Glutamatergic neuron (in vitro differentiated cells): Measurements from ENCODE around the gene BASP1. TPM values are rescaled to one million over a fixed set of nuclear protein-coding genes. Genes with fewer than 3 reads are reported as not detected.

Source experiments
- DNase-seq: peaks from one replicate; pipeline ENCODE4 v3.0.0; 2022
- H3K27ac Mint-ChIP-seq: one replicate; pipeline ENCODE4 v1.8.0; 2020; ENCODE audit warnings: mild to moderate bottlenecking, mixed read lengths, inconsistent platforms; ENCODE audit not compliant: unreplicated experiment
- H3K27me3 Mint-ChIP-seq: one replicate; pipeline ENCODE4 v1.8.0; 2020; ENCODE audit warnings: mild to moderate bottlenecking, moderate library complexity, mixed read lengths, inconsistent platforms; ENCODE audit not compliant: unreplicated experiment
- H3K36me3 Mint-ChIP-seq: one replicate; pipeline ENCODE4 v1.8.0; 2020; ENCODE audit warnings: mild to moderate bottlenecking, mixed read lengths, inconsistent platforms; ENCODE audit not compliant: unreplicated experiment
- H3K4me1 Mint-ChIP-seq: one replicate; pipeline ENCODE4 v1.8.0; 2020; ENCODE audit warnings: mild to moderate bottlenecking, low read depth, mixed read lengths, inconsistent platforms; ENCODE audit not compliant: unreplicated experiment
- H3K4me3 Mint-ChIP-seq: one replicate; pipeline ENCODE4 v1.8.0; 2020; ENCODE audit warnings: mild to moderate bottlenecking, mixed read lengths, inconsistent platforms; ENCODE audit not compliant: unreplicated experiment
- H3K9me3 Mint-ChIP-seq: one replicate; pipeline ENCODE4 v1.8.0; 2020; ENCODE audit warnings: mild to moderate bottlenecking, moderate library complexity, mixed read lengths, inconsistent platforms; ENCODE audit not compliant: unreplicated experiment
- total RNA-seq: library from RNA; stranded (reverse); fragmentation: NEBNext Ultra II Directional; extraction: Animal tissue kit (Norgen Biotek cat#: 25700); gene quantifications from one replicate; pipeline ENCODE4 v1.2.1, GENCODE V29; 2021; ENCODE audit not compliant: unreplicated experiment
- TF ChIP-seq, protein P1 (sequence below): fragments of 200-600 bp; sonication (generic); IDR thresholded peaks from one replicate; pipeline ENCODE4 v1.5.0; 2021; ENCODE audit not compliant: partially characterized antibody, unreplicated experiment

BASP1 gene
- total RNA-seq, 1 donor from 2014 or later: 832 TPM

DNA sequence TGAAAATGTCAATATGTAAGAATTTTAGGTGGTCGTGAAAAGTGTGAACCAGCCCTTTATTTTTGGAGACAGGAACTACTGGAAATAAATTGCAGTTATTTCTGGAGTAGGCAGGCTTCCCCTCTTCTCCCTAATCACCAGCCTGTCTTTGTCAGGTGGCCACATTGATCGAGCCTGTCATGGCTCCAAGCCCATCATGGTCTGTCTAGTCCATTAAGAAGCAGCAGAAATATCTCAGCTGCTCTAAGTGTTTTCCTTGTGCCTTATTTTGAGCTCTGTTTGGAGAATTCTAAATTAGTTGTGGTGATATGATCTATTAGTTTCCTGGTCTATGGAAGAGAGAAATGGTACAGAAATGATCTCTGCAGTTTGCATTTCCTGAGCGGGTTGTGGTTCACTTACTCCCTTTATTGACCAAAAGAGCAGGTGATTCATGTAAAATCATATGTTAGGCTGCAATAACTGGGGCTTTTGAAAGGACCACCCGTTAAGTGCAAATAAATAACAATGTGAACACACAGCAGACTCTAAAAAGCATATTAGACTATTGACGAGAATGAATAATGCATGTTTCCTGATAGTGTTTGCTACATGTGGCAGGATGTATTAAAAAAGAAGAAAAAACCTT lies 42.3 kb downstream of the BASP1 start:
- Mint-ChIP-seq H3K27ac (peak overlapping the region; percentile 89), H3K4me1 (peaks cover 79% of the 10 kb centered on the region), H3K36me3 (peaks cover 12% of the 10 kb centered on the region), H3K9me3 (peaks cover 23% of the 10 kb centered on the region), H3K4me3 (peak overlapping the region; percentile 66), H3K27me3 (peaks cover 26% of the 10 kb centered on the region)
- DNase-seq: no peak
- TF ChIP-seq, protein P1, sequence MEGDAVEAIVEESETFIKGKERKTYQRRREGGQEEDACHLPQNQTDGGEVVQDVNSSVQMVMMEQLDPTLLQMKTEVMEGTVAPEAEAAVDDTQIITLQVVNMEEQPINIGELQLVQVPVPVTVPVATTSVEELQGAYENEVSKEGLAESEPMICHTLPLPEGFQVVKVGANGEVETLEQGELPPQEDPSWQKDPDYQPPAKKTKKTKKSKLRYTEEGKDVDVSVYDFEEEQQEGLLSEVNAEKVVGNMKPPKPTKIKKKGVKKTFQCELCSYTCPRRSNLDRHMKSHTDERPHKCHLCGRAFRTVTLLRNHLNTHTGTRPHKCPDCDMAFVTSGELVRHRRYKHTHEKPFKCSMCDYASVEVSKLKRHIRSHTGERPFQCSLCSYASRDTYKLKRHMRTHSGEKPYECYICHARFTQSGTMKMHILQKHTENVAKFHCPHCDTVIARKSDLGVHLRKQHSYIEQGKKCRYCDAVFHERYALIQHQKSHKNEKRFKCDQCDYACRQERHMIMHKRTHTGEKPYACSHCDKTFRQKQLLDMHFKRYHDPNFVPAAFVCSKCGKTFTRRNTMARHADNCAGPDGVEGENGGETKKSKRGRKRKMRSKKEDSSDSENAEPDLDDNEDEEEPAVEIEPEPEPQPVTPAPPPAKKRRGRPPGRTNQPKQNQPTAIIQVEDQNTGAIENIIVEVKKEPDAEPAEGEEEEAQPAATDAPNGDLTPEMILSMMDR: no peak

DNA sequence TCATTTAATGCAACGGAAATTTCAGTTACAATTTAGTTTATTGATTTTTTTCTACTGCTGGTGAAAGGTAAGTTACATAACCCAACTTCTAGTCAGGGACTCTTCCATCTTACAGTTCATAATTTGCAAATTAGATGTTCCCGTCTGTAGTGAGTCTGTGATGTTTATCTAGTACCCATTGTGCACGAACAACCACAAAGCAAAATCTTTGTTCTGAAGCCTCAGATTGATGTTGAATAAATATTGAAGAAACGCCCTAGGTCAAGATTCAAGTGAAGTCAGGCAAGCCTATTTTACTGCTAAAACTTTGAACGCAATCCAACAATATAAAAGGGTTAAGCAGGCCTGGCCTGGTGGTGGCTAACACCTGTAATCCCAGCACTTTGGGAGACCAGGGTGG lies 43.1 kb downstream of the BASP1 start:
- Mint-ChIP-seq H3K36me3 (peaks cover 12% of the 10 kb centered on the region), H3K9me3 (peaks cover 22% of the 10 kb centered on the region), H3K27me3 (peaks cover 24% of the 10 kb centered on the region), H3K27ac (peak overlapping the region; percentile 60), H3K4me1 (peaks cover 79% of the 10 kb centered on the region), H3K4me3 (peak overlapping the region; percentile 66)
- TF ChIP-seq, protein P1: no peak
- no peak for DNase-seq

DNA sequence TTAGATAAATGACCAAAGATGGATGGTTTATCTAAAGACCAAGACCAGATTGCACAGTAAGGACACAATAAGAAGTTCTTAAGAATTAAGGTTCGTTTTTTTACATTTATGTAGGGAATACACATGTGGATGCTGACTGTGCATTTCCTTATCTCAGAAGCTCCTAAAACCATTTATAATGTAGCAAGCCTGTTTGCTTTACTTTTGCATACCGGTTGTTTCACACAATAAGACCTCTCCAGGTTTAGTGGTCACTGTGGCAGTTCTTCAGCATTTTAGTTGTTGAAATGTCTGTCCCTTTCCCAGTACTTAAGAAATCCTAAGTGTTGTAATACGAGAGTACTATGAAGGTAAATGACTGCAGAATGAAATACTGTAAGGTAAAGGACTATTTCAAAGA lies 43.6 kb downstream of the BASP1 start:
- no peak for DNase-seq
- TF ChIP-seq, protein P1: no peak
- H3K27me3 Mint-ChIP-seq: peaks cover 22% of the 10 kb centered on the region
- H3K9me3 Mint-ChIP-seq: peaks cover 22% of the 10 kb centered on the region
- H3K4me1 Mint-ChIP-seq: peaks cover 80% of the 10 kb centered on the region
- H3K36me3 Mint-ChIP-seq: peaks cover 12% of the 10 kb centered on the region
- peak overlapping the region; percentile 48 for H3K27ac Mint-ChIP-seq
- H3K4me3 Mint-ChIP-seq: peak overlapping the region; percentile 53

DNA sequence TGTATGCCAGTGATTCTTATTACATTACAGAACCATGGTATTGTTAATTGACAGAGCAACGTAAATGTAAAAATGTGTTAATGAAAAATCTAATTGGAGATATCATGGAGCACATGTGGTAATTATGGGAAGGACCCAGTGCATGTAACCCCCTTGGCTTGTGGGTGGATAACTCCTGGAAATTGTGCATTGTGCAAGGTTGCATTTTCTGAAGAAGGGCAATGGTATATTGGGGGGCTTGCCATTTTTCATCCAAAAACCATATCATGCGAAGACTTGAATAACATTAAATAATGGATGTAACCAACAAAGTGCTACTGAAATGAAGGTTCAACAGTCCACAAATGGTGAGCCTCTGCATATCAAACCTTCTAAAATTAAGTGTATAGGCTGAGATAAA lies 47.6 kb downstream of the BASP1 start:
- Mint-ChIP-seq H3K36me3 (no peaks in the 10 kb centered on the region), H3K9me3 (peaks cover 9% of the 10 kb centered on the region), H3K27me3 (peaks cover 16% of the 10 kb centered on the region), H3K4me3 (peak overlapping the region; percentile 28), H3K27ac (no peak overlapping the region), H3K4me1 (peaks cover 73% of the 10 kb centered on the region)
- no peak for DNase-seq
- TF ChIP-seq, protein P1: no peak

DNA sequence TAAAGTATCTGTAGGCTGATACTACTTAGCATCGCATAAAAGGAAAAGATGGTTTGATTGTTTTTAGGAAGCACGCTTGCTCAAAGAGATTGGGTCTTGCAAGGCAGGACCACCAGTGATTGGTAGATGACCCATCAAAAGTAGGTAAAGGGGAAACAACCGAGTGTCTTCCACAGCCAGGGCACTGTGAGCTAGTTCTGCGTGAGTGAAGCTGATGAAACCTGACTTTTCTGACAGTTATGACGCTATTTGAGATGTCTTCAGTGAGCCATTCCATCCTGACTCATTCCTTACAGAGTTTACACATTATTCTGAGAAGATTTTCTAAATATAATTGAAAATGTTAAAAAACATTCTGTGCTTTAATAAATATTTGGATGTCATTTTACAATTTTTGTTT lies 49.7 kb downstream of the BASP1 start:
- no peaks in the 10 kb centered on the region for H3K36me3 Mint-ChIP-seq
- peaks cover 11% of the 10 kb centered on the region for H3K27me3 Mint-ChIP-seq
- peak overlapping the region; percentile 58 for H3K4me3 Mint-ChIP-seq
- TF ChIP-seq, protein P1: no peak
- peaks cover 8% of the 10 kb centered on the region for H3K9me3 Mint-ChIP-seq
- DNase-seq: no peak
- H3K27ac Mint-ChIP-seq: peak overlapping the region; percentile 52
- peaks cover 64% of the 10 kb centered on the region for H3K4me1 Mint-ChIP-seq
